Endothelial cell of umbilical vein (primary cell): ENCODE results near the gene NOTCH3. TPM values are rescaled to one million over a fixed set of nuclear protein-coding genes. Genes with fewer than 3 reads are reported as not detected.

ENCODE experiments used
- BruUV-seq: library from RNA; stranded (reverse); fragments of 400-500 nt; replicated peaks from 2 replicates; lab custom pipeline; 2021; lab: Mats Ljungman, UMichigan
- CTCF ChIA-PET: fragments of 300-600, 350-600 bp; sonication (Branson Sonifier 250); formaldehyde crosslinking; loops from one replicate; lab custom pipeline; 2021; ENCODE audit warnings: antibody characterized with exemption, inconsistent platforms; lab: Charles Lee
- POLR2A ChIA-PET: fragments of 300-600, 350-600 bp; sonication (Branson Sonifier 250); formaldehyde crosslinking; loops from one replicate; lab custom pipeline; 2021; ENCODE audit warnings: antibody characterized with exemption, inconsistent platforms; lab: Charles Lee
- DNase-seq: peaks from one replicate; pipeline ENCODE4 v3.0.0-alpha.2; 2011; ENCODE audit warnings: low read depth, low spot score
- FAIRE-seq: peaks from 2 replicates; lab custom pipeline; 2011; peaks lifted over from hg19 to GRCh38; lab: Jason Lieb, UNC
- H2AFZ ChIP-seq: 2 replicates; pipeline ENCODE4 v1.6.0; 2012; ENCODE audit warnings: low read depth, low read length, control low read depth, inconsistent platforms
- H3K27ac ChIP-seq: 2 replicates; pipeline ENCODE4 v1.5.1; 2011; ENCODE audit warnings: low read depth, mild to moderate bottlenecking, control low read depth, low read length, moderate library complexity; ENCODE audit not compliant: insufficient read depth
- H3K27me3 ChIP-seq, 2 experiments: 2 replicates each; pipeline versions ENCODE4 v1.6.0 to v1.6.1; 2011; ENCODE audit warnings: low read length in 2 of 2, mixed read lengths in 1 of 2; ENCODE audit not compliant: control insufficient read depth in 2 of 2, insufficient read depth in 2 of 2
- H3K36me3 ChIP-seq, 2 experiments: 2 replicates in 1 of 2; 3 replicates in 1 of 2; pipeline ENCODE4 v1.5.1; 2011; ENCODE audit warnings: low read length in 2 of 2, mild to moderate bottlenecking in 1 of 2, moderate library complexity in 1 of 2; ENCODE audit not compliant: control insufficient read depth in 2 of 2, insufficient read depth in 2 of 2; ENCODE audit errors: extremely low read depth in 1 of 2
- H3K4me1 ChIP-seq: 3 replicates; pipeline ENCODE4 v1.5.1; 2011; ENCODE audit warnings: mild to moderate bottlenecking, low read length; ENCODE audit not compliant: control insufficient read depth, insufficient read depth; ENCODE audit errors: extremely low read depth
- H3K4me2 ChIP-seq: 2 replicates; pipeline ENCODE4 v1.6.1; 2011; ENCODE audit warnings: low read length, control low read depth, mixed read lengths; ENCODE audit not compliant: insufficient read depth
- H3K4me3 ChIP-seq, 3 experiments: fragments of 200-600 bp in 1 of 3; sonication (generic), shearing (Covaris generic) in 1 of 3; replicated peaks in 1 of 3; 2 replicates each; pipeline ENCODE4 v1.5.1; 2011 to 2016; ENCODE audit warnings: control low read depth in 3 of 3, low read length in 3 of 3, mild to moderate bottlenecking in 2 of 3, inconsistent platforms in 1 of 3, low read depth in 1 of 3, moderate library complexity in 1 of 3; ENCODE audit not compliant: insufficient read depth in 1 of 3
- H3K79me2 ChIP-seq: 2 replicates; pipeline ENCODE4 v1.6.0; 2012; ENCODE audit warnings: low read length, inconsistent platforms; ENCODE audit not compliant: control insufficient read depth, insufficient read depth
- H3K9ac ChIP-seq: replicated peaks from 2 replicates; pipeline ENCODE3; 2011; ENCODE audit warnings: low read length, control low read depth; ENCODE audit not compliant: insufficient read depth; ENCODE audit errors: extremely low read depth
- H3K9me1 ChIP-seq: replicated peaks from 3 replicates; pipeline ENCODE4 v1.6.0; 2011; ENCODE audit warnings: mild to moderate bottlenecking, low read length; ENCODE audit not compliant: control insufficient read depth, insufficient read depth; ENCODE audit errors: extremely low read depth
- H3K9me3 ChIP-seq: replicated peaks from 2 replicates; pipeline ENCODE4 v1.5.1; 2012; ENCODE audit warnings: low read length, inconsistent platforms; ENCODE audit not compliant: control insufficient read depth, insufficient read depth
- H4K20me1 ChIP-seq: replicated peaks from 2 replicates; pipeline ENCODE3; 2011; ENCODE audit warnings: mild to moderate bottlenecking, low read length; ENCODE audit not compliant: control insufficient read depth, insufficient read depth; ENCODE audit errors: extremely low read depth
- CTCF ChIP-seq, 2 donors: IDR thresholded peaks; 1 replicate in 1 of 2; 2 replicates in 1 of 2; pipeline ENCODE4 v1.5.1; 2011; ENCODE audit warnings: low read length in 2 of 2, mild to moderate bottlenecking in 2 of 2, moderate library complexity in 2 of 2, control low read depth in 1 of 2, inconsistent platforms in 1 of 2, low read depth in 1 of 2; ENCODE audit not compliant: insufficient read depth in 1 of 2; ENCODE audit errors: extremely low read depth in 1 of 2
- FOS ChIP-seq: IDR thresholded peaks from 2 replicates; pipeline ENCODE4 v1.6.1; 2011; ENCODE audit warnings: mild to moderate bottlenecking, low read length, moderate library complexity, borderline replicate concordance; ENCODE audit not compliant: insufficient read depth
- JUN ChIP-seq: IDR thresholded peaks from 2 replicates; pipeline ENCODE4 v1.6.1; 2011; ENCODE audit warnings: borderline replicate concordance, low read depth; ENCODE audit not compliant: insufficient read length, insufficient read depth
- MYC ChIP-seq: IDR thresholded peaks from one replicate; pipeline ENCODE4 v1.6.1; 2011; ENCODE audit warnings: mild to moderate bottlenecking, low read depth, low read length
- POLR2A ChIP-seq: IDR thresholded peaks from 2 replicates; pipeline ENCODE4 v1.6.1; 2012; ENCODE audit warnings: low read depth, mild to moderate bottlenecking, control low read depth, low read length
- POLR2AphosphoS5 ChIP-seq: IDR thresholded peaks from 2 replicates; pipeline ENCODE4 v1.6.1; 2012; ENCODE audit warnings: low read depth, mild to moderate bottlenecking, control low read depth, low read length, moderate library complexity; ENCODE audit not compliant: insufficient read depth
- dilution Hi-C: fragments of 300-500 bp; cut with MboI; formaldehyde crosslinking; loops from one replicate; pipeline ENCODE4 v1.15.0; 2019; ENCODE audit warnings: low sequenced_read_pairs; ENCODE audit not compliant: extremely low pct_ligation_motif_present
- intact Hi-C: fragments of 100-400 bp; cut with micrococcal nuclease; formaldehyde crosslinking; loops from one replicate; pipeline ENCODE4 v1.10.0; 2022
- polyA plus RNA-seq, 4 experiments: library from polyadenylated mRNA; depleted of rRNA in 3 of 4; stranded (reverse) in 3 of 4; unstranded in 1 of 4; fragments of >200 nt; gene quantifications; 2 replicates each; pipeline versions ENCODE4 v1.2.1 to v1.2.3, GENCODE V29; 2011 to 2012; ENCODE audit warnings: missing spikeins in 1 of 4
- total RNA-seq: library from RNA; stranded (reverse); gene quantifications from 2 replicates; pipeline ENCODE4 v1.2.3, GENCODE V29; 2021

Gene NOTCH3
- total and polyA plus RNA-seq, 2 donors (not counting 3 experiments of a cell fraction or from before 2014, with no cell fraction given) = 0.63 to 1.5 TPM

GRCh38 chr19:15241259-15241910 is 40.6 kb upstream of the NOTCH3 start:
- H3K79me2 ChIP-seq = no peaks in the 10 kb centered on the region
- no TSS peak for BruUV-seq
- H2AFZ ChIP-seq = no peak overlapping the region
- no peaks in the 10 kb centered on the region for H4K20me1 ChIP-seq
- DNase-seq (no peak), FAIRE-seq (no peak)
- no peak overlapping the region for H3K4me3 ChIP-seq
- H3K36me3 ChIP-seq = peaks cover 22 to 68% of the 10 kb centered on the region in 2 experiments
- TF ChIP-seq MYC (no peak), CTCF (IDR thresholded peaks at IDR 0.05; ENCODE audit: extremely low read depth in 1 of 2, insufficient read depth in 1 of 2, low read depth in 1 of 2, low read length in 2 of 2) (no peak), POLR2A (no peak), FOS (no peak), POLR2AphosphoS5 (no peak), JUN (no peak)
- H3K4me1 ChIP-seq = no peaks in the 10 kb centered on the region
- no peak overlapping the region for H3K9ac ChIP-seq
- intact Hi-C loops (no loop called here), dilution Hi-C loops (no loop called here)
- no peak overlapping the region for H3K4me2 ChIP-seq
- H3K9me1 ChIP-seq = no peaks in the 10 kb centered on the region
- no peaks in the 10 kb centered on the region for H3K9me3 ChIP-seq
- CTCF ChIA-PET = interaction anchor here (0.6 kb wide), 1 partner anchor 11 kb away, joined by 3 read pairs; no protein-coding TSS in a partner anchor
- POLR2A ChIA-PET = no interaction called here
- H3K27me3 ChIP-seq = no peaks in the 10 kb centered on the region
- no peak overlapping the region for H3K27ac ChIP-seq
